ENCODE results near the gene BCLAF1. TPM values are rescaled to one million over a fixed set of nuclear protein-coding genes. Genes with fewer than 3 reads are reported as not detected.

BCLAF1 gene
- total and polyA plus RNA-seq, 9 of the 15 experiments (the other 6 are each of a cell fraction or from before 2014, with no cell fraction given): 65.4 to 286 (median 165) TPM

- no peak for TF ChIP-seq ZSCAN32 (CRISPR knock-in tag; IDR thresholded peaks at IDR 0.05)
- no peak for TF ChIP-seq KLF6 (CRISPR knock-in tag; IDR thresholded peaks at IDR 0.05; ENCODE audit: borderline replicate concordance)
- no peak for TF ChIP-seq SIX5 (IDR thresholded peaks at IDR 0.05; ENCODE audit: borderline replicate concordance in 1 of 2, insufficient read depth in 1 of 2, low read depth in 1 of 2, low read length in 2 of 2)
- TF ChIP-seq ARID2 (IDR thresholded peaks at IDR 0.05): no peak
- no peak for TF ChIP-seq PTBP1 (IDR thresholded peaks at IDR 0.05; ENCODE audit: low read depth, low read length)
- TF ChIP-seq MGA (IDR thresholded peaks at IDR 0.05): no peak
- TF ChIP-seq ZNF23 (CRISPR knock-in tag; IDR thresholded peaks at IDR 0.05): no peak
- no peak for TF ChIP-seq ZFPM2 (CRISPR knock-in tag; IDR thresholded peaks at IDR 0.05)
- TF ChIP-seq TRIM24 (IDR thresholded peaks at IDR 0.05): no peak
- TF ChIP-seq RCOR1 (IDR thresholded peaks at IDR 0.05; ENCODE audit: borderline replicate concordance in 1 of 2, low read depth in 2 of 2, low read length in 2 of 2): no peak
Measured at GRCh38 chr6:136337121-136337520, 47.5 kb upstream of the BCLAF1 start (continued).
